HG02840 (cell line): ENCODE data around the gene PLPP3.

Experiments used
- ATAC-seq: cut with Tn5 transposase; IDR thresholded peaks from one replicate; pipeline ENCODE4 v1.9.1; 2021; ENCODE audit warnings: mild to moderate bottlenecking, moderate library complexity, moderate number of reproducible peaks; ENCODE audit not compliant: unreplicated experiment, low FRiP score

Gene PLPP3

DNA sequence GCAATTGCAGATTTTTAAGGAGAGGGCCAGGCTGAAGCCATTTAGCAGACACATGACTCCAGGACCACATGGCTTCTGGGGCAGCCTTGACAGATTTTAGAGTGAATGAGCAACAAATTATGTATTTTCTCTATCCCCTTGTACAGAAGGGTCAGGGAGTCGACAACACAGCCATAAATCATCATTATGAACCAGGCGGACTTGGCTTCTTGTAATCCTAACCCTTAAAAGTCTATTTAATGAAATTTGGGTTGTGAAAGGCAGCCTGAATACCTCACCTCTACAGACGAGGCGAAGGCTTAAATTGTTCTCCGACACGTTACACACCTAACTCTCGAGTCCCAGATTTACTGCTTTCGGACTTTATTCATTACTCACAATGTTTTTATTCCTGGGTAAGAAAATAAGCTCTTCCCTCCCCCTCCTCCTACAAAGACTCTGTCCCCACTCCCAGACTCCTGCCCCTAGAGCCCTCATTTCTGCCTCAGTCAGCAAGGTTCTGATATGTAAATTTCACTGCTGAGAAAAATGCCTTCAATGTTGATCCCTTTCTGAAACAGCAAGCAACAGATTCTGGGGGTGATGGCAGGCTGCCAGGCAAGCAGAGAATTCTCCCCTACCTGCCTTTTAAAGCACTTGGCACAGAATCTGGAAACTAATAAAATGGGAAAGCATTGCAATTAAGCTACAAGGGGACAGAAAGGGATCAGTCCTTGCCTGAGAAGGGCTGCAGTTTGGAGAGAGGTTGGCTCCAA lies 51.6 kb downstream of the PLPP3 start:
- ATAC-seq, result no peak

DNA sequence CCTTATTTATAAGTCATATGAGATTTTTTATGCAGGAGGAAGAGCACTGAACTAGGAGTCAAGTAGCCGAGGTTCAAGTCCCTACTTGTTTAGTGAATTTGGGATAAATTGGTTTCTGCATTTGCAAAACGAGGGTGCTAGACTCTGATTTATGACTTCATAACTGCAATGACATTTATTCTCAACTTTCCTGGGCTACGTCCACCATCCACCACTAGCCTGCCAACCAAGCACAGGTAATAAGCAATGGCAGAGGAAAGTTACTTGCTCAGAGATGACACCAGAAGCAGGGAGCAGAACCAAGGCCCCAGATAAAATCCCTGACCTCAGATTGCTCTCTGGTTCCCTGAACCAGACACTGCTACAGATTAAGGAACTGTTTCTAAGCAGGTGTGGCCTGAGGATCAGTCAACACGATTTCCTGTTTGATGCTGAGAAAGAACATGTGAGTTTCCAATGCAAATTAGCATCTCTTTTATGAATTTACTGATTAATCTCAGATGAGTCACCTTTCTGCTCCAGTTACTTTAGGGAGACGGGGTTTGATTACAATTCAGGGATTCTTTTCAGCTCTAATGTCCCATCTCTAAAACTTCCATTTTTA lies 52.7 kb downstream of the PLPP3 start:
- ATAC-seq, result peak; percentile 62

- ATAC-seq, result peak; percentile 84
Measured at GRCh38 chr1:56525489-56526041, 53.8 kb downstream of the PLPP3 start.

GRCh38 chr1:56524263-56524662 lies 55.1 kb downstream of the PLPP3 start:
- no peak for ATAC-seq

GRCh38 chr1:56522680-56523079 lies 56.7 kb downstream of the PLPP3 start:
- ATAC-seq, result no peak

GRCh38 chr1:56520016-56520601 lies 59.3 kb downstream of the PLPP3 start:
- ATAC-seq, result no peak

DNA sequence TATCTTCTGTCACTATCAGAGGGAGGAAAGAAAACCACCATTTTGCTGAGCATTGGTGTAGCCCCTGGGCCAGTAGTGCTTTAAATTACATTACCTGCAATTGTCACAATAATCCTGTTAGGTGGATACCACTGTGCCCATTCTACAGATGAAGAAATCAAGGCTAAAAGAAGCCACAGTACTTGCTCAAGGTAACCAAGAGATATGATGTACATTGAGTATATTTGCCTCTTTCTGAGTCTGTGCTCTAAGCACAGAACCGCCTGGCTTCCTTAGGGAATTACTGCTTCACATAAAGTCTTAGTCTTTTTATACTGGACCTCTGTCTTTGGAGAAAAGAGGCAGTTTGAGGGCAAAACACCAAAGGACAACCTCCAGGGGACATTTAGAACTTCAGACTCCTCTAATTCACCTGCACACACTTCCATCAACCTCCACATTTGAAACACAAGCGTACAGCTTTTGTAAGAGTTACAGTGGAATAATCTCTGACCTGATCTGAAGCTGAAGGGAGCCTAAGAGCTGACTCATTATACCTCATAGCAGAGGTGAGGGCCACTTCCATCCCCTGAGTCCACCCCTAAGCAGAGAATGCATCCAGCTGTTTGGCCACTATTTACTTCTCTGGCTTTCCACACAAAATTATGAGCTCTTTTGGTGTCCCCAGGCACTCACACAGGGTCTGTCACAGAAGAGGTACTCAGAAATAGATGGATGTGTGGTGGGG lies 61.8 kb downstream of the PLPP3 start:
- no peak for ATAC-seq

DNA sequence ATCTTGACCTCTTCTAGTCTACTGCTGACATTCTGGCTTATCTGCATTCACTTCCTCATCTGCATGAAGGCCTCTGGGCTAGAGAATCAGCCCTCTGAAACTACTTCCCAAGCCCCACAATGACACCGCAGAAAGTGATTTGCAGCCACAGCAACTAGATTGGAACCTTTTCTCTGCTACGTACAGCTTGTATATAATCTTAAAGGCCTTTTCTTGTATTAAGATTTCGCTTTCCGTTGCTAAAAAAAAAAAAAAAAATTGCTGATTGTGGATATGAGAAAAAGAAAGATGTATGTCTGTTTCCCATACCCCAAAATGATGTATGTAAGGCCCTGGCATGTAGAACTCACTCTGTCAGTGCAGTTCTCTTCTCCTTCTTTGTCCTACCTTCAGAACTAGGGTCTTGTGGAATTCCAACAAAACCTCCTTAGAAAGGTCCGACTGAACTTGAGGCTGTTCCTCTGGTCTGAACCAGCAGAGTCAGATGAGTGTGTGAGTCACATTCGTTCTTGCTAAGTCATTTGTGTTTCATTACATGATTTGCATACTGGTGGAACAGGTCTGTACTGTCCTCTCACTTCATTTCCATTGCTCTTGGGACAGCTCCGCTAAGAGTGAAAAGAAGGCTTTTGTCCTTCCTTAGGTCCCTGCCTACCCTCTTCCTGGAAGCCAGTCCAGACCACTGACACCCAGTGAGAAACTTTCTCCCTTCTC lies 62.7 kb downstream of the PLPP3 start:
- ATAC-seq, result peak; percentile 89

DNA sequence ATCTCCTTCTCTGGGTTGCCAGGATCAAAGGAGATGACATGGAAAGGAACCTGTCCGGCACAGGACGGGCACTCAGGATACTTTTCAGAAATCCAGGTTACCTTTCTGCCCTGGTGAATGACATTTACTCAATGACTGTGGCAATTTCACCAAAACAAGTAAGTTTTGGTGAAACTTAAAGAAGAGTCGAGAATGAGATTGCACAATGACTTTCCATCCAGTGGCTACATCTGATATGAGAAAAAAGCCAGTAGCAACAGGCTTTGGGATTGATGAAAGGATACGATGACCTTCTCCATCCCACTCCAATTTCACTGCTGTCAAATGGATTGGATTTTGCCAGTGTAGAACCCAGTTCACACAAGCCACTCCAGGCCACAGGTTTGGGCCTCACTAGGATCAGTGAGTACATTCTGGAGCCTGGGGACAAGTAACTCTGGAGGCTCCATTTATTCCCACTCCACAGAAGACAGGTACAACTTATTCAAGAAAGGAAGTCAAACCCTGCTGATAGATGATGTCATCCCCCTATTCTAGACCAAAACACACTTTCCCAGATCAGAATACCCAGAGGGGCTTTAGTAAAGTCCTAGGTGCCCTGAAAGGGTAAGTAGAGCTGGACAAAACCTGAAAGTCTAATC lies 63.3 kb downstream of the PLPP3 start:
- no peak for ATAC-seq

DNA sequence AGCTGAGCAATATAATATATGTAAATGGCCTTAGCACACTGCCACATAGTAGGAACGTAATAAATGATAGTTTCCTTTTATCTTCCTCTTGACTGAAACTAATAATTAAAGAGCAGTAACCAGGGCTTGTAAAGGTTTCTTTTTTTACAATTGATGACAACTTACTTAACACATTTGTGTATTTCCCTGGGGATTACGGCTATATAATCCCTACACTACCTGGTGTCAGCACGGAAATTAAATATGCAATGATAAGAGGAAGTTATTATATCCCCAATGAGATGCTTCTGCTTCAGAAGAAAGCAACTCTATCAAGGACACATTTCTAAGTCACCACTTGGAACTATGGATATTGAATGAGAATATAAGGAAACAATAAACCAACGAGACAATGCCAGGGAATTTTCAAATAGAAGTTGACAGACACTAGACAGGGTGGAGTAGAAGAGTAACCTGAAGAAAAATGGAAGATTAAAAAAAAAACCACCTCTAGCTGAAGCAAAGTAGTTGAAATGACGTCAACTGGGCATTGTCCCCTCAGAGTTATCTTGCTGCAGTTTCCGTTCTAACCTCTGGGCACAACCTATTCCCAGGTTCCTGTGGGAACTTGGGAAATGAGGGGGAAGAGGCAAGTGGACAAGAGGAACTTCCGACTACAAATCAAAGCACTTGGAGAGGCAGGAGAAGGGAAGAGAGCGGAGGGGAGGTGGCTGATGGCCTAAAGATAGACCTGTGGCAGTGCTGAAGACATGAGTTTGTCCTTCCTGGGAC lies 66.5 kb downstream of the PLPP3 start:
- no peak for ATAC-seq

- no peak for ATAC-seq
Measured at GRCh38 chr1:56511766-56512165, 67.6 kb downstream of the PLPP3 start.

DNA sequence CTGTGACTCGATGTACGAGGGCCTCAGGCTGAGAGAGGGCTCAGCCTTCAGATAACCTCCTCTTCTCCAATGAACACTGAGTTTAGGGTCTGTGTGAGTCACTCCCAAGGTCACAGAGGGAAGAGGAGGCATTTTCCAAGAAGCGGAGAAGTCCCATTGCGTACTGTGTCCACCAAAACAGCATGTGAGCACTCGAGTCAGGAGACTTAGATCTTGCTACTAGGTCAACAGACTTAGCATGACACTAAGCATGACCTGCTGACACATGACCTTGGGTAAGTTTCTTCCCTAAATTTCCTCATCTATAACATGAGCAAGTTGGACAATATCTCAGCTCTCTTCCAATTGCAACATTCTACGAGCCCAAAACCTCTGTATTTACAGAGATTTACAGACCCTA lies 68.0 kb downstream of the PLPP3 start:
- ATAC-seq, result no peak

GRCh38 chr1:56510642-56511021 lies 68.7 kb downstream of the PLPP3 start:
- ATAC-seq, result no peak

GRCh38 chr1:56509713-56510641 lies 69.4 kb downstream of the PLPP3 start:
- no peak for ATAC-seq

DNA sequence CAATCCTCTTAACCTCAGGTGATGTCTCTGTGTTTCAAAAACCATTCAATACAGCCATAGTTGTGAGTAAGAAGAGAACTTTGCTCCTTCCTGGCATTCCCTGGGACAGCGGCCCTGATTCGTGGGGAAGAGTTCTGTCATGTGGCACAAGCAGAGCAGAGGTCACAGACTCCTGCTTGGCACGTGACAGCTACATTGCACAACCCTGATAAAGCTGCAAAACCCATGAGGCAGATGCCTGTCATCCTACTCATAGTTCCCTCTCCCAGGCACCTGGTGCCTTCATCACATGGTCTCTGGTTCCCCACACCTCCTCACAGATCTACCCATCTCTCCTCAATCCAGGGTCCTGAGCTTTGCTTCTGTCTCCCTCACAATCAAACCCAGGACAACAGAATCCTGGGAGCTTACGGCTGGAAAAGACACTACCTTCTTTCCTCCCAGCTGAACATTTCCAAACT lies 70.8 kb downstream of the PLPP3 start:
- no peak for ATAC-seq

DNA sequence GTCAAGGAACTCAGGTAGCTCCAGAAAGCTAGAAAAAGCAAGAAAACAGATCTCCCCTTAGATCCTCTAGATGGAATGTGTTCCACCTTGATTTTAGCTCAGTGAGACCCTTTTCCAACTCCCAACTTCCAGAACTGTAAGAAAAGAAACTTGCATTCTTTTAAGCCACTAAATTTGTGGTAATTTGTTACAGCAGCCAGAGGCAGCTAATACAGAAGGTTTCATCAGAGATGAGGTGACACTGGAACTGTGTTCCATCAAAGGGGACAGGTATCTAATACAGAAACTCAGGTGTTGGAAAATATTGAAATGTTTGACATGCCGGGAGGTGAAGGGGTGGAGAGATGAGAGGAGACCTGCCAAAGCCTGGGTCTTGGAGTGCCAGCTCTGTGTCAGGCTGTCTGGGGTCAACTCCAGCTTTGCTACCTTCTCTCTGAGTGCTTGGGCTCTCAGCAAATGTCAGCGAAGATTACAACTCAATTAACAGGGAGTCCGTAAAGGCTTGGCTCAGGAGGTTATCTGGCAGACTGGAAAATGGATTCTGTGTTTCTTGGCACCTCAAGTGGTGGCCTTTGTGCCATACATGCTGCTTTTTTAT lies 71.3 kb downstream of the PLPP3 start:
- ATAC-seq, result no peak

DNA sequence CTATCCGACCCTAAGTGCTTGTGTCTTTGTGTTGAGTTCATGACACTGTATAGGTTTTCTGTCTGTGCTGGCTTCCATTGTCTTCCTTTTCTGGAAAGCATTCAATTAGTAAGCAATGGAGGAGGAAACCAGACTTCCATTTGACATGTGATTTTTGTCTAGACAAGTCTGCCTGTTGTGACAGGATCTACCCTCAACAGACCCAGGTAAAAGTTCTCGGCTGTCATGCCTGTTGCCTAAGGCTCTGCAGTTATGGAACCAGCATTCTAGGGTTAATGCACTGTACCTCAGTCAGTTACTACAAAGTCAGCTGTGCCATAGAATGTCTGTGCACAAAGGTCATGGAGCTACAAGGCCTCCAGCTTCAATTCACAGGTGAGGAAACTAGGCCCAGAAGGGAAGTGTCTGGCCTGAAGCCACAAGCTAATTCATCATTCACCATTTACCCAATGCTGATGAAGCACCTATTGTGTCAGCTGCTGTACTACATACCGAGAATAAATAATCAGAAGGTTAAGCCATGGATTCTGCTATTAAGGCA lies 72.3 kb downstream of the PLPP3 start:
- ATAC-seq, result no peak
